ENCODE data around the gene ZNF654. TPM values are rescaled to one million over a fixed set of nuclear protein-coding genes. Genes with fewer than 3 reads are reported as not detected.

ZNF654 gene
- total and polyA plus RNA-seq, 9 of the 15 experiments (the other 6 are each of a cell fraction or from before 2014, with no cell fraction given): 2.4 to 8.6 (median 5.1) TPM

GRCh38 chr3:88167173-88167572 is 108.1 kb downstream of the ZNF654 start:
- ATAC-seq: no peak
- no peaks in the 10 kb centered on the region for H3K9me3 ChIP-seq (replicated peaks; ENCODE audit: control insufficient read depth, insufficient read depth, low read depth, low read length)
- peaks cover 3% of the 10 kb centered on the region; the same call in 1 of the 3 replicates for H3K36me3 ChIP-seq (ENCODE audit: control insufficient read depth, insufficient read depth, low read length)
- no peaks in the 10 kb centered on the region; the same call in 2 of the 3 replicates for H3K79me2 ChIP-seq (ENCODE audit: control insufficient read depth, insufficient read depth, low read length)
- no peak overlapping the region for H3K9ac ChIP-seq (ENCODE audit: insufficient read depth in 1 of 2, low read depth in 2 of 2, low read length in 2 of 2)
- in situ Hi-C loops (cut with MboI) (no loop called here), intact Hi-C loops (cut with micrococcal nuclease) (no loop called here)
- no peak overlapping the region for H3K4me2 ChIP-seq (ENCODE audit: insufficient read depth, low read length)
- no peaks in the 10 kb centered on the region for H3K4me1 ChIP-seq (replicated peaks in 1 of 2; ENCODE audit: control insufficient read depth in 2 of 2, insufficient read depth in 2 of 2, low read length in 2 of 2)
- BruUV-seq (replicated peaks): no TSS peak
- no peak overlapping the region for H3K4me3 ChIP-seq
- no peak for TF ChIP-seq TEAD2 (tag; IDR thresholded peaks at IDR 0.05)
- TF ChIP-seq NRF1 (conservative IDR thresholded peaks at IDR 0.05 in 1 of 2, IDR thresholded peaks at IDR 0.05 in 1 of 2): no peak
- TF ChIP-seq ESRRA (IDR thresholded peaks at IDR 0.05; ENCODE audit: borderline replicate concordance, low read depth): no peak
- no peak for TF ChIP-seq ZNF395 (CRISPR knock-in tag; IDR thresholded peaks at IDR 0.05)
- no peak for TF ChIP-seq KAT7 (CRISPR knock-in tag; IDR thresholded peaks at IDR 0.05; ENCODE audit: borderline replicate concordance)
- TF ChIP-seq ELK3 (CRISPR knock-in tag; IDR thresholded peaks at IDR 0.05): no peak
- no peak for TF ChIP-seq ZNF232 (CRISPR knock-in tag; IDR thresholded peaks at IDR 0.05)
- no peak for TF ChIP-seq POLR2AphosphoS2 (IDR thresholded peaks at IDR 0.05; ENCODE audit: low read length)
- no peak for TF ChIP-seq ZNF354B (CRISPR knock-in tag; IDR thresholded peaks at IDR 0.05)
- no peak for TF ChIP-seq THRA (IDR thresholded peaks at IDR 0.05)
- no peak for TF ChIP-seq OTX1 (CRISPR knock-in tag; IDR thresholded peaks at IDR 0.05)
- 67% methylated on average over 1 of the region's 6 CpGs for WGBS (ENCODE audit: insufficient coverage, low coverage, missing lambda C conversion rate)
- no peak for DNase-seq (ENCODE audit: extremely low read depth in 1 of 4, low spot score in 3 of 4)
- ChIA-PET POLR2A (no interaction called here), CTCF (ENCODE audit: low intra/inter-chr PET ratio) (interaction anchor here (0.7 kb wide), 1 partner anchor 869 kb away, joined by 7 read pairs; no protein-coding TSS in a partner anchor)
- H3K9me1 ChIP-seq (ENCODE audit: control insufficient read depth, insufficient read depth, low read length): no peaks in the 10 kb centered on the region
- H2AFZ ChIP-seq (ENCODE audit: low read depth, low read length): no peak overlapping the region
- no peaks in the 10 kb centered on the region for H4K20me1 ChIP-seq (replicated peaks; ENCODE audit: control insufficient read depth, insufficient read depth, low read length)
- FAIRE-seq: no peak
- no peaks in the 10 kb centered on the region for H3K27me3 ChIP-seq (ENCODE audit: control insufficient read depth in 2 of 2, insufficient read depth in 2 of 2, low read length in 2 of 2)
- no peak overlapping the region for H3K27ac ChIP-seq (ENCODE audit: extremely low read depth, low read depth, low read length)

Data from K562 (cell line).